Fibroblast of villous mesenchyme (primary cell): ENCODE results near the gene KRT10. TPM values are rescaled to one million over a fixed set of nuclear protein-coding genes. Genes with fewer than 3 reads are reported as not detected.
"Not testable (repeated sequence)": the region's sequence is repeated elsewhere in the genome, so short reads cannot be mapped to it uniquely, and the experiment has no call there.

ENCODE experiments used
- DNase-seq: peaks from one replicate; pipeline ENCODE4 v3.0.0-alpha.2; 2010; ENCODE audit warnings: low read depth
- H3K4me3 ChIP-seq: 2 replicates; pipeline ENCODE4 v1.5.1; 2011; ENCODE audit warnings: low read depth, mild to moderate bottlenecking, low read length
- CTCF ChIP-seq: IDR thresholded peaks from 2 replicates; pipeline ENCODE4 v1.5.1; 2012; ENCODE audit warnings: low read depth, mild to moderate bottlenecking, low read length; ENCODE audit not compliant: insufficient read depth
- total RNA-seq: library from RNA; depleted of rRNA; stranded (reverse); fragments of >200 nt; gene quantifications from 2 replicates; pipeline ENCODE4 v1.2.3, GENCODE V29; 2012

KRT10 gene
- total RNA-seq, 1 donor: 3.0 TPM

- no peak for TF ChIP-seq CTCF
- DNase-seq: no peak
- H3K4me3 ChIP-seq: no peak overlapping the region
Measured at GRCh38 chr17:40859536-40859935, 37.1 kb upstream of the KRT10 start.

- not testable (repeated sequence) for H3K4me3 ChIP-seq, DNase-seq
Measured at GRCh38 chr17:40858667-40859066, 36.3 kb upstream of the KRT10 start.

GRCh38 chr17:40857535-40857934 is 35.1 kb upstream of the KRT10 start:
- H3K4me3 ChIP-seq: no peak overlapping the region
- DNase-seq: peak; percentile 48
- no peak for TF ChIP-seq CTCF

- DNase-seq: peak; percentile 96
- TF ChIP-seq CTCF: no peak
- no peak overlapping the region for H3K4me3 ChIP-seq
Measured at GRCh38 chr17:40854175-40854814, 31.9 kb upstream of the KRT10 start.

GRCh38 chr17:40852364-40852763 is 29.9 kb upstream of the KRT10 start:
- no peak for TF ChIP-seq CTCF
- no peak for DNase-seq
- H3K4me3 ChIP-seq: no peak overlapping the region

GRCh38 chr17:40850293-40850972 is 28.0 kb upstream of the KRT10 start:
- no peak for TF ChIP-seq CTCF
- peak; percentile 82 for DNase-seq
- H3K4me3 ChIP-seq: no peak overlapping the region

- H3K4me3 ChIP-seq: no peak overlapping the region
- no peak for DNase-seq
- TF ChIP-seq CTCF: no peak
Measured at GRCh38 chr17:40849723-40850122, 27.3 kb upstream of the KRT10 start.
